HepG2 (cell line): ENCODE data around the gene KIF22. TPM values are rescaled to one million over a fixed set of nuclear protein-coding genes. Genes with fewer than 3 reads are reported as not detected.
A peak's percentile ranks its signal among the peaks of the same experiment; 100 is the strongest.

Experiments used
- AKNA ChIP-seq: sonication (generic); formaldehyde crosslinking; IDR thresholded peaks from 2 replicates; pipeline ENCODE4 v1.4.0; 2020; ENCODE audit warnings: missing genetic modification reagents, borderline replicate concordance
- CEBPB ChIP-seq: IDR thresholded peaks from 2 replicates; pipeline ENCODE4 v1.6.1; 2011; ENCODE audit warnings: low read depth, low read length, improper control_type of control experiment, borderline replicate concordance
- DNMT3B ChIP-seq: conservative IDR thresholded peaks from 2 replicates; pipeline ENCODE4 v1.6.1; 2016; ENCODE audit warnings: missing biosample characterization, control low read depth
- HNRNPUL1 ChIP-seq: fragments of 200-400 bp; formaldehyde crosslinking; IDR thresholded peaks from 2 replicates; pipeline ENCODE4 v1.6.1; 2017; ENCODE audit warnings: low read depth, mild to moderate bottlenecking, low read length, moderate library complexity
- HOXA9 ChIP-seq: sonication (generic); formaldehyde crosslinking; IDR thresholded peaks from 2 replicates; pipeline ENCODE4 v1.8.1; 2022; ENCODE audit warnings: missing genetic modification reagents, mild to moderate bottlenecking, moderate library complexity, borderline replicate concordance
- IRF9 ChIP-seq: sonication (generic); formaldehyde crosslinking; IDR thresholded peaks from 2 replicates; pipeline ENCODE4 v1.8.0; 2022; ENCODE audit warnings: missing genetic modification reagents, mild to moderate bottlenecking, borderline replicate concordance
- KDM3A ChIP-seq: IDR thresholded peaks from 2 replicates; pipeline ENCODE4 v1.6.1; 2018; ENCODE audit warnings: low read depth, missing compliant biosample characterization
- KLF12 ChIP-seq: sonication (generic); formaldehyde crosslinking; IDR thresholded peaks from 2 replicates; pipeline ENCODE4 v1.4.0; 2020; ENCODE audit warnings: missing genetic modification reagents, borderline replicate concordance
- ONECUT2 ChIP-seq: sonication (generic); formaldehyde crosslinking; IDR thresholded peaks from 2 replicates; pipeline ENCODE4 v1.4.0; 2020; ENCODE audit warnings: missing genetic modification reagents
- RAD21 ChIP-seq: fragments of 450-650 bp; formaldehyde crosslinking; IDR thresholded peaks from 2 replicates; pipeline ENCODE4 v1.5.0; 2020; ENCODE audit warnings: mild to moderate bottlenecking
- SP140L ChIP-seq: sonication (generic); formaldehyde crosslinking; IDR thresholded peaks from 2 replicates; pipeline ENCODE4 v1.4.0; 2020; ENCODE audit warnings: missing genetic modification reagents, borderline replicate concordance
- TRIM24 ChIP-seq: sonication (generic); formaldehyde crosslinking; IDR thresholded peaks from 2 replicates; pipeline ENCODE4 v1.8.0; 2022; ENCODE audit warnings: mild to moderate bottlenecking, missing genetic modification reagents
- ZBTB38 ChIP-seq: sonication (generic); formaldehyde crosslinking; IDR thresholded peaks from 2 replicates; pipeline ENCODE4 v1.5.1; 2020; ENCODE audit warnings: mild to moderate bottlenecking, missing genetic modification reagents
- ZNF10 ChIP-seq: sonication (generic); formaldehyde crosslinking; IDR thresholded peaks from 2 replicates; pipeline ENCODE4 v1.4.0; 2020; ENCODE audit warnings: mild to moderate bottlenecking, low read depth, missing genetic modification reagents, borderline replicate concordance
- ZNF260 ChIP-seq: sonication (generic); formaldehyde crosslinking; IDR thresholded peaks from 2 replicates; pipeline ENCODE4 v1.4.0; 2020; ENCODE audit warnings: missing genetic modification reagents, low read depth, mild to moderate bottlenecking, borderline replicate concordance
- ZNF292 ChIP-seq: sonication (generic); formaldehyde crosslinking; IDR thresholded peaks from 2 replicates; pipeline ENCODE4 v1.8.1; 2022; ENCODE audit warnings: mild to moderate bottlenecking, low read depth, missing genetic modification reagents, borderline replicate concordance
- ZNF33B ChIP-seq: sonication (generic); formaldehyde crosslinking; IDR thresholded peaks from 2 replicates; pipeline ENCODE4 v1.5.1; 2020; ENCODE audit warnings: mild to moderate bottlenecking, missing genetic modification reagents
- ZNF430 ChIP-seq: sonication (generic); formaldehyde crosslinking; IDR thresholded peaks from 2 replicates; pipeline ENCODE4 v1.9.0; 2021; ENCODE audit warnings: mild to moderate bottlenecking, missing genetic modification reagents
- ZNF770 ChIP-seq: sonication (generic); formaldehyde crosslinking; IDR thresholded peaks from 2 replicates; pipeline ENCODE4 v1.5.0; 2020; ENCODE audit warnings: mild to moderate bottlenecking, missing genetic modification reagents
- polyA plus RNA-seq, 8 experiments: library from polyadenylated mRNA; depleted of rRNA in 3 of 8; stranded (reverse) in 7 of 8; unstranded in 1 of 8; fragments of >200 nt; fragmentation: Illumina TruSeq in 4 of 8; extraction: Trizol in 4 of 8; gene quantifications; 2 replicates each; pipeline versions ENCODE4 v1.2.1 to v1.2.3, GENCODE V29; 2011 to 2016; ENCODE audit warnings: low read depth in 4 of 8, missing spikeins in 1 of 8, mixed read lengths in 1 of 8; ENCODE audit not compliant: insufficient read depth in 1 of 8
- total RNA-seq, 5 experiments: library from RNA; depleted of rRNA; stranded (reverse); fragments of >200 nt; fragmentation: Illumina TruSeq; extraction: Trizol; gene quantifications; 2 replicates each; pipeline ENCODE4 v1.2.3, GENCODE V29; 2016; ENCODE audit warnings: low read depth in 1 of 5

KIF22 gene
- total and polyA plus RNA-seq, 2 of the 13 experiments (the other 11 are each of a cell fraction or from before 2014, with no cell fraction given) = 95.8 to 118 TPM

GRCh38 chr16:29790183-29790948, at the start of gene KIF22 (continued):
- TF ChIP-seq ZNF10 (CRISPR knock-in tag) (no peak), ZNF292 (peak; percentile 82), ZNF260 (CRISPR knock-in tag) (0 out of 2 replicates have a peak, but pooled peaks have one; percentile 40), IRF9 (peak; percentile 89), HOXA9 (CRISPR knock-in tag) (peak; percentile 65), ZNF33B (CRISPR knock-in tag) (peak; percentile 81; the same call in 1 of the 2 replicates), ZNF430 (no peak), SP140L (CRISPR knock-in tag) (no peak; the same call in 1 of the 2 replicates), HNRNPUL1 (peak; percentile 96), RAD21 (CRISPR knock-in tag) (peak; percentile 93), KLF12 (CRISPR knock-in tag) (no peak; the same call in 1 of the 2 replicates), AKNA (no peak), ZNF770 (CRISPR knock-in tag) (peak; percentile 83), DNMT3B (CRISPR knock-in tag) (no peak), CEBPB (no peak), KDM3A (CRISPR knock-in tag) (peak; percentile 70; the same call in 1 of the 2 replicates), ZBTB38 (peak; percentile 58; the same call in 1 of the 2 replicates), ONECUT2 (no peak), TRIM24 (no peak)
